Measurements from ENCODE around the gene DIP2C.
"Not testable (repeated sequence)": the region's sequence is repeated elsewhere in the genome, so short reads cannot be mapped to it uniquely, and the experiment has no call there.

Gene DIP2C

DNA sequence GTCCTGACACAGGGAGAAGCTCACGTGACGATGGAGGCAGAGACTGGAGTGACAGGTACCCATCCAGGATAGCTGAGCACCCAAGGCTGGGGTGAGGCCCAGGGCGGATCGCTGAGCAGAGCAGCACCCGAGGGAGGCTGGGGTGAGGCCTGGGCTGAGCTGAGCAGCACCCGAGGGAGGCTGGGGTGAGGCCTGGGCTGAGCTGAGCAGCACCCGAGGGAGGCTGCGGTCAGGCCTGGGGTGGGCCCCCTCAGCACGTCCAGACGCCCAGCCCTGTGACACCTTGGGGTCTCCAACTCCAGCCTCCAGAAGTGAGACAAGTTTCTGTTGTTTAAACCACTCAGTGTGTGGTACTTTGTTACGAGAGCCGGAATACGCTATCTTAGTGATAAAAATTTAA, 318.0 kb downstream of the DIP2C start:
- no peak for DNase-seq (ENCODE audit: low spot score)

DNA sequence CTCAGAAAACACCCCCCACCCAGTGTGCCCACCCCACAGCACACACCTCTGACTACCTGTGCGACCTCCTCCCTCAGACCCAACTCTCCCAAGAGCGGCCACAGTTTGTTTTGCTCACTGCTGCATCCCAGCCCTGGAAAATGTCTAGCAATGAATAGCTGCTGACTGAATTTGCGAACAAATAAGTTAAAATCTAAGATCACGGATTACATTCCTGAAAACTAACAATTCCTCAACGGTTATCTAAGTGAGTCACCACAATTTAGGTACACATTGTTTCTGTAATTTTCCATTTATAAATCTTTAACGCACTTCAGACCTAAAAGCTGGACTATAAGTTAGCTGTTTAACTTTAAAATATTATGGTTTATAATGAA, 319.0 kb downstream of the DIP2C start:
- no peak for DNase-seq (ENCODE audit: low spot score)

DNA sequence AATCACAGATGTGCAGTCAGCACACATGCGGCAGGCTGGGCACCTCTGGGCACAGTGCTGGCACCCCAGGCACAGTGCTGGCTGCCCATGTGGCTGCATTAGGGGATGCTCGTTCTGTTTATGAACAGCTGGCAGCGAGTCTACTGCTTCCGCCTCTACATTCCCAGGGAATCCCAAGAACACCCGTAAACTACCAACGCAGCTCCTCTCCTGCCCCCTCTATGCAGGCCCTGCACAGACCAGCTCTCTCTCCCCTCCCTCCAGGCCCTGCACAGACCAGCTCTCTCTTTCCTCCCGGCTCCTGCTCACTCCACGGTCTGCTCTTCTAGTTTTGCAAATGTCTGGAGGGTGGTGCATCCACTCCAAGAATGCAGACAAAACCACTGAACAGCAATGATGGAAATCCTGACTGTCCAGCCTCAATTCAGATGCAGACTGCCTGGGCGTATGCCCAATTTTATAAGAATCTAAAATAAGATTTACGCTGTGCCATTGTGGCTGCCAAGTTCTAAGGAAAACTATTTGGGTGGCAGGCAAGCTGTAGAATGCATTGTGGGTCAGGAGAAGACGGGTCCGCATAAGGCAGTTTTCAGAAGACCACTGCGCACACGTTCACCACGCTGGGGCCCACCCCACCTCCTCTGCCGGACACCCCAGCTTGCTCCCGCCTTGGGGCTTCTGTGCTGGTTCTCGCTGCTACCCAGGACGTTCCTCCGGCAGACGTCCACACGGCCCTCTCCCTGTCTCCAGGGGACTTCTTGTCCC, 319.6 kb downstream of the DIP2C start:
- DNase-seq (ENCODE audit: low spot score), result no peak

DNA sequence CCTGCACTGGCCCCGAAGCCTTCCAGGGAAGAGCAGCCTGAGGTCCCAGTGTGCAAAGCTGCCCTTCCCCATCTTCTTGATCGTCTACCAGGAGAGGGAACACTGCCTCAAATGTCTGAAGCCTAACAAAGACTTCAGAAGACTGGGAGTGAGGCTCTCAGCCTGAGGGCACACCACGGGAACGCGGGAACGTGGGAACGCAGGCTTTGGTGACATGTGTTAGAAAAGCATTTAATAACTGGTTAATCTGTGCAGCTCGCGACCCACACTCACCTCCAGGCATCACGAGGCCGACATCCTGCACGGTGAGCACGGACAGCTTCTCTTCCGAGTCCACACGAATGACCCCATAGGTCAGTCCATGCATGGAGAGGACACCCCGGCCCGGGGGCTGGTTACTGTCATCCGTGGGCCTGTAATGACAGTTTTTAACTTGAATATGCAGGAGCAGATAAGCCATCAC, 320.2 kb downstream of the DIP2C start:
- no peak for DNase-seq (ENCODE audit: low spot score)

DNA sequence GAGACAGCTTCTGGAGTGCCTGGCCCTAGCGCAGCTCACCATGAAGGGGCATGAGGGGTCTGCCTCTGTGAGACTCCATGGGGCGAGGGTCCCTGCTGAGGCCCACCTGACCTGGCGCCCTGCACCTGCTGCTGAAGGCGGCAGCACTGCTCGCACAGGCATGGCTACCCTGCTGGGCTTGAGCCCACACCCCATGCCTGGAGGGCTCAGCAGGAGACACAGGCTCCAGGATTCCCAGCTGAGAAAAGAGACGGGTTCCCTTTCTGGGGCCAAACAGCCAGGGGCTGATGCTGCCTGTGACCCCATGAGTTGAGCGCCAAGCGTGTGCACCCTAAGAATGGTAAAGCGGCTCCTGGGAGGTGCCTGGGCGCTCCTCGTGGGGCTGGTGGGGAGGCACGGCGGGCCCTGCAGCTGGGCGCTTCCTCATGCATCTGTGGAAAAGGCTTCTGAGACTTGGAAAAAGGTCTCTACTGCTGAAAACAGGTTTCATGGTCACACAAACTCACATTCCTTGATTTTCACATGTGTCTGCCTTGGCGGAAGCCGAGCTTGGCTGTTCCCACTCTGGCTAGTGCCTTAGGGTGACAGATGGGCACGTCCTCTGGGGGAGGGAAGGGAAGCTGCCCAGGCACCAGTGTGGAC, 320.8 kb downstream of the DIP2C start:
- no peak for DNase-seq (ENCODE audit: low spot score)

DNA sequence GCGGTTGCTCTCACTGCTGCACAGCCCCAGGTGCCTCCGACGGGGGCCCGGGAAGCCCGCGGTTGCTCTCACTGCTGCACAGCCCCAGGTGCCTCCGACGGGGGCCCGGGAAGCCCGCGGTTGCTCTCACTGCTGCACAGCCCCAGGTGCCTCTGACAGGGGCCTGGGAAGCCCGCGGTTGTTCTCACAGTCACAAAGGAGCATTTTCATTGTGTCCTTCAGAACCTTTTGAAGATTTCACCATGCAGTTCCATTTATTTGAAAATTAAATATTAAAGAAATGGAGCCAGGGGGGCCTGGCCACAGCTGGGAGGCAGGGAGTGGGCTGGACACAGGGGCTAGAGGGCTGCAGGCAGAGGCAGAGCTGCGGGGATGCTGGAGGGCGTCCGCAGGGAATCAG, 321.4 kb downstream of the DIP2C start:
- not testable (repeated sequence) for DNase-seq (ENCODE audit: low spot score)

DNA sequence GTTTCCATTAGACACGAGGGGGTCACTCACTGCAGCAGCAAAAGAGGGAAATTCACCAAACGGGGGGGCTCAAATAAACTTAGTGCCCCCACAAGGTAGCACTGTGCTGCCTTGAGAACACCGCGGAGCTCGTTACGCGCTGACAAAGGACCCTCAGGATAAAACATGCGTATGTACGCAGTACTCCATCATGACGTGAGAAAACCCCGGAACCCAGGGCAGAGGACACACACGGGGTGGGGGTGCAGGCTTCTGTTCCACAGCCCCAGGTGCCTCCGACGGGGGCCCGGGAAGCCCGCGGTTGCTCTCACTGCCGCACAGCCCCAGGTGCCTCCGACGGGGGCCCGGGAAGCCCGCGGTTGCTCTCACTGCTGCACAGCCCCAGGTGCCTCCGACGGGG, 321.8 kb downstream of the DIP2C start:
- DNase-seq (ENCODE audit: low spot score), result no peak

DNA sequence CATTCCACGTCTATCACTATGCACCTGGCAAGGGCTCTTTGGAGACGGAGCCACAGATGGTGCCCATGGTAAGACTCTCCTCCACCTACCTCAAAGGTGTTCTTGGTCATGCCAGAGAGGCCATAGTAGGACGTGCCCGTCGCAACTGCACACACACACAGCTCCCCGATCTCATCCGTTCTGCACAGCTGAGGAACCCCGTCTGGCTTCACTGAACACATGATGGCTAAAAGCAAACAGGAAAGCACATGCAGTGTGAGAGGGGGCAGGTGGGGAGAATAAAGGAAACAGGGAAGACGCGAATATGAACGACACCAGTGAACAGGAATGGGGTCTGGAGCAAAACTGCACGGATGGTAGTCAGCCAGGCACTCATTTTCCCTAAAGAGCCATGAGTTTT, 323.3 kb downstream of the DIP2C start:
- no peak for DNase-seq (ENCODE audit: low spot score)

DNA sequence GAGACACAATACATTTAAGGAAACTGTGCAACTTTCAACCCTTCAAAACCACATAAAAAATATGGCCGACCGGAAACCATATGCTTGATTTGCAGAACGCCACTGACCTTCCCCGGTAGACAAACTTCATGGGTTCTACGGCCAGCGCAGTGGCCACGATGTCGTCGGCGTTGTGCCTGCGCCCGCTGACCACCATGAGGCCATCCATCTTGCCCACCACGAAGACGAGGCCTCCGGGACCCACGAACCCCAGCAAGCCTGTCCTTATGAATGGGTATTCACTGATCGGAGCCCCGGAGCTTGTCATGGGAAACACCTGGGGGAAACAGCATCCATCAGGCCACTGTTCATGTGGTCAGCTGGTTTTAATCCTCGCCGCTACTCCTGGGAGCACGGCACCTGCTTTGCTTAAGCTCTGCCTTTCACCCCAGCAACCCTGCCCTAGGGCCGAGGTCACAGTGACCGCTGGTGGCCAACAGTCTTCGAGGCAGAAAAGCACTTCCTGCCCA, 325.1 kb downstream of the DIP2C start:
- DNase-seq (ENCODE audit: low spot score), result no peak

DNA sequence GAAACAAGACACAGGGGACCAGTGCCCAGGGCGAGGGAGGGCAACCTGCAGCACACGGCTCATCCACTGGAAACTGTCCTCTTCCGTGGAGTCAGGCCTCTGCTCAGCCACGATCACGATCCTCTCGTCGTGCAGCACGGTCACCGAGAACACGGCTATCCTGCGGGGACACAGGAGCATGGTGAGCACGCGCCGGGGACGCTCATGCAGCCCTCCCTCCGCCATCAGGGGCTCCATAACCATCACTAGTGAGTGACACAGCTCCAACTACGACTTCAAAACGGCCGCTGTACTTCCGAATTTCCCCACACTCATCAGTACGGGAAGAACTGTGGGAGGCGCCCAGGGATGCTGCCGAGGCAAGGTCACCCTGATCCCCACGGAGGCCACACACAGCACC, 326.3 kb downstream of the DIP2C start:
- no peak for DNase-seq (ENCODE audit: low spot score)

DNA sequence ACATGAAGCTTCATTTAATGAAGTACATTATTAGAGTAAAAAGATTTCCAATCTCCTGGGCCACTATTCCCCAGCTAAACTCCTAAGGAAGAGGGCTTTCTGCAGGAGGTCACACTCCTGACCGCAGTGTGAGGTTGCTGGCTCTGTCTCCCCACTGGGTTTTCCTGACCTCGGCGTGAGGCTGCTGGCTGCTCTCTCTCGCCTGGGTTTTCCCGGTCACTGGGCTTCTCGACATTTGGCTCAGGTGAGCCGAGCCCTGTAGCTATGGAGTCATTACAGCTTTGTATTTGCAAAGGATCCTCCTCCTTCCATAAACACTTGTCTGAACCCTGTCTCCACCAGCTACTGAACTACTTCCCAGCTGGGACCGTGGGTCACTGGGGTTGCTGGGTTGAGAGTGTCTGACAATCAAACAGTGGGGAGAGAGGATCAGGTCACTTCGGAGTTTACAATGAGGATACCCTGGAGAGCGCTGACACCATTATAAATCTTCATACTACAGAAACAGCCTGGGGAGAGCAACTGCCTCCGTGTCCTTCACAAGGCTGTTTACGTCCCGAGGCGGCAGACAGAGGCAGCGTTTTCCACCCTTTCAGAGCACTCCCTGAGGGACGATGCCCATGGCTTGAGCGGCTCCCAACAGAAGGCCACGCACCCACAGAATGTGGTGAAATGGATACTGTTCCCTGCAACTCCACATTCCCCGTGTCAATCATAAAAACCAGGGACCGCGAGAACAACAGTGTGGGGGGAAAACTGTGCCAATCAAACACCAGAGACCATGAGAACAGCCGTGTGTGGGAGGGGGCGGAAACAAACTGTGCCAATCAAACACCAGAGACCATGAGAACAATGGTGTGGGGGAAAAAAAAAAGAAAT, 328.0 kb downstream of the DIP2C start:
- no peak for DNase-seq (ENCODE audit: low spot score)

DNA sequence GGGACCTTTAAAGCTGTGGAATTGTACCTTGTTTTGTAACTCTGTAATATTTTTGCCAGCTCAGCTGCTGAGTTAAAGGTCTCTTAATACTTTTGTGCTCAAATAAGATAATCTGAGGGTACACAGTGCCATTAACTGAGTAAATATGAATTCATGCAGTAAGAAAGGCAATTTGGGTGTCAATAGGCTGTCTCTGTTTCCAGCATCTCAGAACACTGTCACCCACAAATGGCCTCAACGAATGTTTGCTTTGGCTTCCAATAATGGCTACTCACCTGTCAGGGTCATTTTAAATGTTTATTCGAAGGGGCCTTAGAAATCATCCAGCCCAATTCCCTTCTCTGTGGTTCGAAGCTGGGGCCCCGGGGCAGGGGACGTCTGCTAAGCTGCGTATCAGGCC, 328.8 kb downstream of the DIP2C start:
- no peak for DNase-seq (ENCODE audit: low spot score)

DNA sequence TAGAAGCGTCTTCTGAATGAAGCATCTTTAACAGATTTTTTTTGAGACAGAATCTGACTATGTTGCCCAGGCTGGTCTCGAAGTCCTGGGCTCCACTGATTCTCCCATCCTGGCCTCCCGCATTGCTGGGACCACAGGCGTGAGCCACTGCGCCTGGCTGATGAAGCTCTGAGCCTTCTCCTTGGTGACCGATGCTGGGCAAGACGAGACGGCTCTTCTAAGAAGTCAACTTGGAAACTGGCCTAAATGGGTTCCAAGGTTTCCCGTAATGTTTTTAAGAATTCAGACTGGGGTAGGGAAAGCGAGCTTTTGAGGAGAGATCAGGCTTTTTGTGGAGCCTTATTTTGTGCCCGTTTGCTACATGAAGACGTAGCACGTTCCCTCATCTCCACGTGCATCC, 329.7 kb downstream of the DIP2C start:
- DNase-seq (ENCODE audit: low spot score), result no peak

DNA sequence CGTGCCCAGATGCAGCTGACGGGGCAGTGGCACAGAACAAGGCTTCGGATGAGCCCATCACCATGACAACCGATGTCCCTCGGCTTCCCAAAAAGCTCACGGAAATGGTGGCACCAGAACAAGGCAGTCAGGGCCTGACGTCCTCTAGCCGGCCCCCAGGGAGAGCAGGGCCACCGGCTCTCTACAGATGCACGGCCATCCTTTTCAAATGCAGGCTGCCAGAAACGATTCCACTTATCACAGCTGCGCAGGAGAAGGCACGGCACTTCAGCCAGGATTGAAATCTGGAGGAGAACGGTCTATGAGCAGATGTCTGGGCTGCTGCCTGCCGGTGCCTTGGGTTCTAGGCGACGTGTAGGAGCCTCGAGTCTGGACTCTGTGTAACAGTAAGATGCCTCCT, 330.4 kb downstream of the DIP2C start:
- DNase-seq (ENCODE audit: low spot score), result no peak

DNA sequence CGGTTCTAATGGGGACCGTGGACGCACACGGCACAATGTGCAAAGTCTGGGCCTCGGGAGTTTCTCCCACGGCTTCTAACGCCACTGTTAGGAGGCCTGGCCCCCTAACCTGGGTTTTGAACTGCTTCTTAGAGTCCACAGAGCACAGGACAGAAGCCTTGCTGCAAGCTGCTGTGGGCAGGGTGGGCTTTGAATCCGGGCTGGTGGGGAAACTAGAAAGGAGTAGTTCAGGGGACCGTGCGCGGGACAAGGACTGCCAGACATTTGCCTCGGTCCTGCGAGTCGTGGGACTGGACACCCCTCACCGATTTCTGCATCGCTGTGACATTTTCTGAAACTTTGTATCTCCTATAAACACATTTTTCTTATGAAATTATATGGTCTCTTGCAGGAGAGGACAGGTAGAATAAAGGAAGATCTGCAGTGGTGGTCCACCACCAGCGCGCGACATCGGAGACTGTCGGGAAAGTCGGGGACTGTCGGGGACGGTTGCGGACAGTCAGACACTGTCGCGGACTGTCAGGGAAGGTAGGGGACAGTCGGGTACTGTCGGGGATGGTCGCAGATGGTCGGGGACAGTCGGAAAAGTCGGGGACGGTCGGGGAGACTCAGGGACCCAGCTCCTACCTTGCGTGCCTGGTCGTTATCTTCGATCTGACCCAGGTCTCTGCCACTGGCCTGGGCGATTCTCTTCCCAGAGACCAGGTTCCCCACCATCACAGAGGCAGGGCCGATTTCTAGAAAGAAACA, 332.1 kb downstream of the DIP2C start:
- DNase-seq (ENCODE audit: low spot score), result no peak

DNA sequence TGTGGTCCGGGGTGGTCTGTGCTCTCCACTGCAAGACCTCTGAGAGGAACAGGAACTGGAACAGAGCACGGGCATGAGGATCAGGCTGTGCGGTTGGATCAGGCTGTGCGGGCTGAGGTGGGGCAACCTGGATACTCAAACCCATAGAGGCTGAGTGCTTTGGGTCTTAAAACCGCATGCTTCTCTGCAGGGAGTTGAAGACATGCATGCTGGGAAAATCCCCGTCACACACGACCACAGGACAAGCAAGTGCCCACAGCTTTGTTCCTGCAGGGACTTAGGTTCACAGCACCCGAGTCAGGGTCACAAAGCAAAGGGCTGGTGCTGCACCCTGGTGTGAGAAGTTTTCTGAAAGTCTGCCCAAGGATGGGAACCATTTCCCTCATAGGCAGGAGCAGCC, 333.0 kb downstream of the DIP2C start:
- DNase-seq (ENCODE audit: low spot score), result no peak

DNA sequence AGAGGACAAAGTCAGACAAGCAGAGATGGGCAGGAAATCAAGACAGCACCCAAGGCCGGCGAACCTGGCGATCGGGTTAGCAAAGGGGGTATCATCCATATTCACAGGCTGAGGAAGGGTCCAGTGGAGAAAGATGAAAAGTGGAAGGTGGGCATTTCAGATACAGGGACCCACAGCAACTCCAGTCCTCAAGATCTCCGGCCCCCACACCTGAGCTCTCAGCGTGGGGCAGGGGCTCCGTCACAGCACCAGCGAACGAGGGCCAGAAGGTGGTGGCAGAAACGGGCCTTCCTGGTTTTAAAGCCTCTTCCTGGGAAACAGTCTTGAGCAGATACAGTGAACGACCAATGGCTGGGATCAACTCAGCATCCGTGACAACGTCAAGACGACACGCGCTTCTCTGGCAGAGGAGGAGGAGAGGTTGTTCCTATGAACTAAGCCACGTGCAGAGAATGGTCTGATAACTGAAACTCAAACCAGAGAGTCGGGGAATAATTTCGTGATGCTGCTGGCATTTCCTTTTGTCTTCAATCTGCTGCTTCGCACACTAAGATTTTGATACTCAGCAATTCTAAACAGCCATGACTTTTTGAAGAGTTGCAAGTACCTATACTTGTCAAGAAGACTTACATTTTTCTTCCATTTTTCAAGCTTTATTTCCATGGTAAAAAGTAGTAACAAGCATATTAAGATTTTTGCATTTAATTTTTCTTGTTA, 334.4 kb downstream of the DIP2C start:
- no peak for DNase-seq (ENCODE audit: low spot score)

DNA sequence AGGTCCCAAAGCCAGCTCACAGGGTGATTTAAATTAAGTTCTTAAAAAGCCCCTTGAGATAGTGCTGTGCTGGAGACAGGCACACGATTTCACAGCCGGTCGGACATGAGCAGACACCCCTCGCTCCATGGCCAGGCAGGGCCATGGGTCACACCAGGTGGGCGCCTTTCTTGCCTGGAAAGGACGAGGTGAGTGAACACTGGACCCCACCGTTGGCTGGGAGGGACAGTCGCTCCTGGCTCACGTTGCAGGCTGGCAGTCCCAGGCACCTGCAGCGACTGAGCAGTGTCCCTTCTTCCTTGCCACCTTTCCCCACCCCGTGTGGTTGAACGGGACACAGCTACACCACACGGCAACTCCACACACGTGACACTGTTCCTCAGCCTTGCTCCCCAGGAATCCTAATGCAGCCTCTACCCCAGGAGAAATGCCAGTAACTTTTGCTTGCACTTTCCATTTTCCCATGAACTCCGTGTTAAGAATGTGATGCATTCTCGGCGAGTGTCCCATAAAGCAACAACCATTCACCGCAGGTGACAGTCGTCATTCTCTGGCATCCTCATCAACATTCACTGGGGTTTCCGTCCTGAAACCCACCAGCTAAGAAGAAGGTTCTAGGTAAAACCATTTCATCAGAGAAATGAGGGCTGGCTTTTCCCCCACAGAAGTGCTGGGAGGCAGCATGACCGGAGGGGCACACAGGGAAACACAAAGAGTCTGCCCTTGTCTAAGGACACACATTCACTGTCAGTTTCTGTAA, 336.8 kb downstream of the DIP2C start:
- no peak for DNase-seq (ENCODE audit: low spot score)

DNA sequence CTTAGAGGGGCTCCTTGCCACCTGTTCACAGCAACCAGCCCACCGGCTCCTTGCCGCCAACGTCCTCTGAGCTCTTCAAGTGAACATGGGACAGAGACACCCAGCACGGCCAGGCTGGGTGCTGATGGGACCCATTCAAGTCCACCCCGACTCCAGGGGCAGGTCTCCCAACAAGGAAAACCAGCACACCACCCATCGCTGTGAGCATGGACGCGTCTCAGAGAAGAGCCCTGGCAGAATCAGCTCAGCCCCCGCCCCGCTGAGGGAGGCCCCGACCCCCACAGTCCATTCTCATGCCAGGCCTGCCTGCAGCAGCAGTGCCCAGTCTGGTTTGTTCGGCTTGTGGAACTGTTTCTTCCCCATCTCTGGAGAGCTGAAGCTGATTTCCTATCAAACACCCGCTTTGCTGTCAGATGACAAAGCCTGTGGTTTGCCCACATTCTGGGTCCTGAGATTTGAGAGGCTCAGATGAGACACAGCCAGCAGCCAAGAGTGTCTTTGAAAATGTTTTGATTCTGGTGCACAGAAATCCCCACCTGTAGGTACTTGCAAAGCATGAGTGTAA, 337.6 kb downstream of the DIP2C start:
- DNase-seq (ENCODE audit: low spot score), result no peak

DNA sequence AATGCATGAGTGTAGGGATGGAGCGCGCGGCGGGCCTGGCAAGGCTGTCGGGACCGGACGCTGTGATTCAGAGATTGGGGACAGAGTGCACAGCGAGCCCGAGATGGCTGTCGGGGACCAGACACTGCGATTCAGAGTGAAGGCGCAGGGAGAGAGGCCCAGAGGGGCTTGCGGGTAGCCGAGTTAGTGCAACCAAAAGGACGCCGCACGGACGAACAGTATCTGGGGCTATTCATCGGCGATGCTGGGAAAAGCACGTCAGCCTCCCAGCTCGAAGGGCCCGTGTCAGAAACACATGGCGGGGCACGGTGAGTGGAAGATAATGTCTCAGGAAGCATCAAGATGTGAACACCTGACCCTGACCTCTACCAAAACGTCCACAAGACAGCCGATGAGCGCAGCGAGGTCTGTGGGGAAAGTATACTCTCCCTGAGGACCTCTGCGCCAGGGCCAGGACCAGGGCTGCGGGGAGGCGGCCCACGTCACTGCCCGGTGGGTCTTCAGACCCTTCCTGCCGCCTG, 338.4 kb downstream of the DIP2C start:
- no peak for DNase-seq (ENCODE audit: low spot score)
